Measurements from ENCODE around the gene CDT1.

Gene CDT1

DNA sequence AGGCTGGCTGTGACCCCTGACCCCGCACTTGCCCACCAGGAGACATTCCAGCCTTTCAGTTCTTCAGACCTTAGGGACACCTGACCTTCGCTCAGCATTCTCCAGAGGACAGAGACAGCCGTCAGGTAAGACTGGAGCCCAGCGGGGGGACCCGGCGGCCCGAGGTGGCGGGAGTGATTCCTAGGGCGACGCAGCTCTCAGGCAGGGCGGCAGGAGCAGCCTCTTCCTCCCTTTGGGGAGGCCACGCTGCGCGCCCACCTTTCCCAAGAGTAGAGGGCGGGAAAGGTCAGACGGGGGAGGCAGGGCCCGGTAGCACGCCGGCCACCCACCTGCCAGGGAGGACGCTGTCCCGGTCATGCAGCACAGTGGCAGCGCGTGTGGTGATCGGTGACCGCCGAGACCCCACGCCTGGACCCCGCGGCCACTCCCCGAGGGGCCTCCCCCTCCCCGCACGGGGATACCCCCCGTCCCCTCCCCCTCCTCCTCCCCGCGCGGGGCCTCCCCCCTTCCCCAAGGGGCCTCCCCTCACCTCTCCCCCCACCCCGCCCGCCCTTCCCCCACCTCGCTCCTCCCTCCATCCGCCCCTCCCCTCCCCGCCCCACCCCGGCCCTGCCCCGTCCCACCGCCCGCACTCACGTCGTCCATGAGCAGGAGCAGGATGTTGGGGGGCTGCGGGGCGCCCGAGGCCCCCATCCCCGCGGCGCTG is 52.7 kb downstream of the CDT1 start:
- no peak for DNase-seq (ENCODE audit: low read depth, low spot score)

DNA sequence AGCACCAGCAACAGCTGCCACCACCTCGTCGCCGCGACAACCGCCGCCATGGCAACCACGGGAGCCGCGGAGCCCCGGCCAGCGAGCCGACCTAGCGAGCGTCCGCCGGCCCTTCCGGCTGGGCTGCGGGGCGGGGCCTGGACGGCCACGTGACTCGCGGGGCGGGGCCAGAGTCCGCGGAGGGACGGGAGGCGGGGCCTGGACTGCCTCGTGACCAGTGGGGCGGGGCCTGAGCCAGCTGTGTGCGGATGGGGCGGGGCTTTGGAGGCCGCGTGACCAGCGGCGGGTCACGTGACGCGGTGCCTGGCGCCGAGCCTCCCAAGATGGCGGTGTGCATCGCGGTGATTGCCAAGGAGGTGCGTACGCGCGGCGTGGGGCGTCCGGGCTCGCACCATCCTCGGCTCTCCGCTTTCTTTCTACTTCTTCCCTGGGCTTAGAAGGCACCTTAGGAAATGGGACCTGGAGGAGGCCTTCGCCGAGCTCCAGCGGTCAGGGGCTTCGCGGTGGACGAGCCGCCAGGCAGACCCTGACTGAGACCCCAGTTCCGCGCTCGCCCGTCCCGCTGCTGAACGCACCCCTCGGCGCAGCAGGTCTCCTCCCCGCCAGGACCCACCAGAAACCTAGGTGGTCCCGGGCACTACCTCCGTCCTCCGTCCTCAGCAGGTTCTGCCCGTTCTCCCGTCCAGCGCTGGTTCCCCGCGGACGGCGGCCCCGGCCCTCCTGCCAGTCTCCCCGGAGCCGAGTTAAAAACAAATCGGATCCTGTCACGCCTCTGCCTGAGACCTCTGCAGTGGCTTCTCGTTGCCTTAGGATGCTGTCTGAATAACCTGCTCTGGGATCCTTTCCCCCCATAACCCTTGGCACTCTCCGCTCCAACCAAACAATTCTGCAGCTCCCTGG is 53.5 kb downstream of the CDT1 start, which contains the start of the genes GALNS and TRAPPC2L:
Gene GALNS (minus strand): TSS at position 120 of the 900 bp plus-strand sequence. CDS start 70 bp downstream, at position 50.
Gene TRAPPC2L (plus strand): TSS at position 300 of the 900 bp plus-strand sequence. CDS start 24 bp downstream, at position 324.
- peak; percentile 99 for DNase-seq (ENCODE audit: low read depth, low spot score)

DNA sequence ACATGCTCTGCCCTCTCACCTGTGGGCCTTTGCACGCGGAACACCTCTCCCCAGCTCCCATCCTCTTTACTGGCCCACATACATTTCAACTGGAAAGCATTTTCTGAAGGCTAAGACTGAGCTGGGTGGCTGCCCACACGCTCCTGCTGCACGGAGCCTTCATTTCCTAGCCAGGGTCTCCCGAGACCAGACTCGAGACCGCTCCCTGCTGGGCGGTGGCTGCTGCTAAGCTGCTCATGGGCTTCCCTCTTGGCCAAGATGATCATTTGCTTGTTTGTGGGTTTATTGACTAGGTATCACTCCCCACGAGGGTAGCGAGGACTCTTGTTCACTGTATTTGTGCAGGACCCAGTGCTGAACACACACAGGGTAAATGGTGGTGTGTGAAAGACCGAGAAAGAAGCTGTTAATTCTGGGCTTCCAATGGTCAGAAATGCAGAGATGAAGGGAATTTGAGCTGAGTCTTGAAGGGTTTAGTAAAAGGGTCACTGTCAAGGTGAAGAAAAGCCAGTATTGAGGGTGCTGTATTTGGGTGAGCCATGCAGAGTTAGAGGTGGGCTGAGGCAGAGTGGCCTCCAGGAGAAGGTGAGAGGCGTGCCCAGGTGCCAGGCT is 54.2 kb downstream of the CDT1 start:
- peak; percentile 39 for DNase-seq (ENCODE audit: low read depth, low spot score)
